HEK293 (cell line): Measurements from ENCODE around the gene ANKRD61.

ENCODE experiments used
- OSR2 ChIP-seq: fragments of 450-650 bp; formaldehyde crosslinking; IDR thresholded peaks from 2 replicates; pipeline ENCODE4 v1.5.1; 2016; ENCODE audit warnings: missing biosample characterization, missing genetic modification characterization
- YY1 ChIP-seq: fragments of 450-650 bp; formaldehyde crosslinking; IDR thresholded peaks from 2 replicates; pipeline ENCODE4 v1.5.1; 2018; ENCODE audit warnings: missing biosample characterization, missing genetic modification characterization
- ZFP41 ChIP-seq: fragments of 450-650 bp; formaldehyde crosslinking; IDR thresholded peaks from 2 replicates; pipeline ENCODE4 v1.5.1; 2016; ENCODE audit warnings: missing biosample characterization, missing genetic modification characterization, borderline replicate concordance
- ZNF133 ChIP-seq: fragments of 450-650 bp; formaldehyde crosslinking; IDR thresholded peaks from 2 replicates; pipeline ENCODE4 v1.5.1; 2016; ENCODE audit warnings: missing biosample characterization, missing genetic modification characterization
- ZNF184 ChIP-seq: fragments of 450-650 bp; IDR thresholded peaks from 2 replicates; pipeline ENCODE4 v1.5.1; 2018; ENCODE audit warnings: missing biosample characterization, mild to moderate bottlenecking, missing genetic modification characterization
- ZNF221 ChIP-seq: fragments of 450-650 bp; formaldehyde crosslinking; IDR thresholded peaks from 2 replicates; pipeline ENCODE4 v1.5.1; 2017; ENCODE audit warnings: missing biosample characterization, missing genetic modification characterization, borderline replicate concordance
- ZNF248 ChIP-seq: fragments of 450-650 bp; formaldehyde crosslinking; IDR thresholded peaks from 2 replicates; pipeline ENCODE4 v1.5.1; 2017; ENCODE audit warnings: missing biosample characterization, missing genetic modification characterization
- ZNF335 ChIP-seq: fragments of 450-650 bp; formaldehyde crosslinking; conservative IDR thresholded peaks from 2 replicates; pipeline ENCODE4 v1.5.1; 2016; ENCODE audit warnings: missing biosample characterization, missing genetic modification characterization
- ZNF350 ChIP-seq: fragments of 450-650 bp; formaldehyde crosslinking; IDR thresholded peaks from 2 replicates; pipeline ENCODE4 v1.5.0; 2017; ENCODE audit warnings: missing biosample characterization, mild to moderate bottlenecking, missing genetic modification characterization
- ZNF404 ChIP-seq: fragments of 450-650 bp; formaldehyde crosslinking; IDR thresholded peaks from 2 replicates; pipeline ENCODE4 v1.5.1; 2017; ENCODE audit warnings: missing biosample characterization, missing genetic modification characterization
- ZNF792 ChIP-seq: fragments of 450-650 bp; formaldehyde crosslinking; IDR thresholded peaks from 2 replicates; pipeline ENCODE4 v1.5.1; 2016; ENCODE audit warnings: missing biosample characterization, missing genetic modification characterization
- ZSCAN23 ChIP-seq: fragments of 450-650 bp; formaldehyde crosslinking; IDR thresholded peaks from 2 replicates; pipeline ENCODE4 v1.5.1; 2016; ENCODE audit warnings: missing biosample characterization, missing genetic modification characterization
- ZXDB ChIP-seq: fragments of 450-650 bp; formaldehyde crosslinking; IDR thresholded peaks from 2 replicates; pipeline ENCODE4 v1.5.1; 2016; ENCODE audit warnings: missing biosample characterization, missing genetic modification characterization
- TF ChIP-seq, protein P1 (sequence below): fragments of 450-650 bp; formaldehyde crosslinking; IDR thresholded peaks from 2 replicates; pipeline ENCODE4 v1.5.1; 2016; ENCODE audit warnings: missing biosample characterization, missing genetic modification characterization

DNA sequence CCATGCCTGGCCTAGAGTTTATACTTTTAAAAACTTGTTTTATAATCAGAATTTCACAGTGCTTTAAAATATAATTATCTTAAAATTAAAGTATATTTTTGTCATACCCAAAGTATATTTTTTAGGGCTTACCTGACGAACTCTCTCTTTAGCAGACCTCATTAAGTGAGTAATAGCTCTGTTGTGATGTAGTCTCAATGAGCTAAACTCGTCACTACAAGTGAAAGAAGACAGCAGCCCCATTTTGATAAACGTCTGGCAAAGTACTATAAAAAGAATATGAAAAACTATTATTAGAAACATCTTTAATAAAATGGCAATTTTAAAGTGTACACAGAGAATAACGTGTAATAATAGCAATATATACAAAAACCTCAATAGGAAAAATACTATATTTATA lies 18.6 kb downstream of the ANKRD61 start:
- TF ChIP-seq ZNF335 (tag by site-specific recombination) (no peak), YY1 (no peak), ZFP41 (no peak), ZSCAN23 (tag by site-specific recombination) (no peak), OSR2 (tag by site-specific recombination) (no peak), ZNF184 (tag by site-specific recombination) (no peak), ZNF248 (tag by site-specific recombination) (no peak), ZNF221 (tag by site-specific recombination) (no peak), ZNF404 (tag by site-specific recombination) (no peak), ZXDB (no peak), ZNF350 (tag by site-specific recombination) (no peak), ZNF792 (tag by site-specific recombination) (no peak), ZNF133 (tag by site-specific recombination) (no peak)
- TF ChIP-seq, protein P1, sequence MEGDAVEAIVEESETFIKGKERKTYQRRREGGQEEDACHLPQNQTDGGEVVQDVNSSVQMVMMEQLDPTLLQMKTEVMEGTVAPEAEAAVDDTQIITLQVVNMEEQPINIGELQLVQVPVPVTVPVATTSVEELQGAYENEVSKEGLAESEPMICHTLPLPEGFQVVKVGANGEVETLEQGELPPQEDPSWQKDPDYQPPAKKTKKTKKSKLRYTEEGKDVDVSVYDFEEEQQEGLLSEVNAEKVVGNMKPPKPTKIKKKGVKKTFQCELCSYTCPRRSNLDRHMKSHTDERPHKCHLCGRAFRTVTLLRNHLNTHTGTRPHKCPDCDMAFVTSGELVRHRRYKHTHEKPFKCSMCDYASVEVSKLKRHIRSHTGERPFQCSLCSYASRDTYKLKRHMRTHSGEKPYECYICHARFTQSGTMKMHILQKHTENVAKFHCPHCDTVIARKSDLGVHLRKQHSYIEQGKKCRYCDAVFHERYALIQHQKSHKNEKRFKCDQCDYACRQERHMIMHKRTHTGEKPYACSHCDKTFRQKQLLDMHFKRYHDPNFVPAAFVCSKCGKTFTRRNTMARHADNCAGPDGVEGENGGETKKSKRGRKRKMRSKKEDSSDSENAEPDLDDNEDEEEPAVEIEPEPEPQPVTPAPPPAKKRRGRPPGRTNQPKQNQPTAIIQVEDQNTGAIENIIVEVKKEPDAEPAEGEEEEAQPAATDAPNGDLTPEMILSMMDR (tag by site-specific recombination) = no peak
